Measurements from ENCODE around the gene RBBP8NL. TPM values are rescaled to one million over a fixed set of nuclear protein-coding genes. Genes with fewer than 3 reads are reported as not detected.

The RBBP8NL gene
- polyA plus RNA-seq, 3 donors, result not detected

DNA sequence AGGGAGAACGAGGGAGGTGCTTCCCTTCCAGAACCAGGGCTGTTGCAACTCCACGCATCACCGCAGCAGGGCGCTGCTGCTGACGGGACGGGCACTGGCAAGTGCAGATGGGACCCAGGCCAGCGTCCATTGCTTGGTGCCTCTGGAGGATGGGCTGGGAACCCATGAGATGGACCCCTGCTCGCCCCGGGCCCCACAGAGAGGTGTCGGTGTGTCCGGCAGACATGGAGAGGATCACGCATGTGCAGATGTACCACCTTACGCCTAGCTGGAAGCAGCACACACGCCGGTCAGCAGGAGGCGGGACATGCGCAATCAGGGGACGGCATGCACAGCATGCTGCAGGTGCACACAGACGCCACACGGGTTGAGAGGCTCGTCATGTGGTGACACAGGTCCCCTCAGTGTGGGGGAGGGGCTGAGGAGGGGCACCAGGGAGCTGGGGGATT lies 26.0 kb downstream of the RBBP8NL start:
- 87% methylated on average over 21 of the region's 21 CpGs for WGBS (ENCODE audit: insufficient coverage)

DNA sequence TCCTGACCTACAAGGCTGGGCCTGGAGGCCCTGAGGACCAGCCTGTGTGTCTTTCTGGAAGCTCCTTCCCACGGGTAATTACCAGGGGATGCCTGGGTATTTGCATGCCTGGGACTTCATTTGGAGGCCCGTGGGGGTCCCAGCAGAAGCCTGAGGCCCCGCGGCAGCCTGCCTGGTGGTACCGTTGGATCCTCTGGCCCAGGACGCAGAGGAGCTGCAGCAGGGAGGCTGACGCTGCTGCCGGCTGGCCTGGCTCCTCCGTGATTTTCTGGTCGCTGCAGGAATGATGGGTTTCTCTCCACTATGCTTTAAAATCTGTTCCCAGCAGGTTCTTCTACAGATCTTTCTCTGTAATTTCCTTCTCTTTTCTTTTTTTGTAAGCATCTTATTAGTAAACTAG lies 26.8 kb downstream of the RBBP8NL start:
- Histone ChIP-seq H3K9me3 (replicated peaks in 1 of 2; ENCODE audit: control insufficient read depth in 1 of 2, insufficient read depth in 1 of 2, low read length in 2 of 2) (no peaks in the 10 kb centered on the region), H3K4me1 (ENCODE audit: control insufficient read depth in 1 of 2, insufficient read depth in 2 of 2, low read length in 2 of 2) (peaks cover 4 to 10% of the 10 kb centered on the region in 2 donors), H2AFZ (ENCODE audit: insufficient read depth, low read depth, low read length, poor library complexity, severe bottlenecking) (no peak overlapping the region), H3K4me3 (replicated peaks in 1 of 3; ENCODE audit: low read depth in 2 of 3, low read length in 3 of 3) (no peak overlapping the region), H3K79me2 (ENCODE audit: insufficient read depth, low read length) (peaks cover 10% of the 10 kb centered on the region), H3K36me3 (replicated peaks in 1 of 2; ENCODE audit: control insufficient read depth in 1 of 2, insufficient read depth in 2 of 2, low read length in 2 of 2) (peaks cover 3 to 9% of the 10 kb centered on the region in 2 donors), H4K20me1 (ENCODE audit: insufficient read depth, low read length) (no peaks in the 10 kb centered on the region), H3K9ac (ENCODE audit: insufficient read depth, low read length, poor library complexity, severe bottlenecking) (no peak overlapping the region), H3K27ac (ENCODE audit: low read depth in 1 of 2, low read length in 2 of 2) (no peak overlapping the region), H3K27me3 (ENCODE audit: control insufficient read depth in 2 of 2, insufficient read depth in 2 of 2, low read length in 2 of 2) (no peaks in the 10 kb centered on the region), H3K4me2 (replicated peaks; ENCODE audit: extremely low read depth, low read length, poor library complexity, severe bottlenecking) (no peak overlapping the region)
- WGBS (ENCODE audit: insufficient coverage), result 89% methylated on average over 10 of the region's 10 CpGs
- intact Hi-C loops (cut with micrococcal nuclease), result loop anchor here in 1 of 2 donors (10.0 kb wide), 2 partner anchors 166 to 394 kb away; partner anchors contain the start of genes MRGBP and OSBPL2
- no peak for DNase-seq
- H3K27me3 Mint-ChIP-seq (ENCODE audit: low read depth in 3 of 3), result peaks cover 0 to 2% (median 0%) of the 10 kb centered on the region in 3 donors
- H3K4me3 Mint-ChIP-seq, result no peak overlapping the region
- peaks cover 0 to 7% (median 0%) of the 10 kb centered on the region in 7 donors for H3K9me3 Mint-ChIP-seq
- TF ChIP-seq, protein P1, sequence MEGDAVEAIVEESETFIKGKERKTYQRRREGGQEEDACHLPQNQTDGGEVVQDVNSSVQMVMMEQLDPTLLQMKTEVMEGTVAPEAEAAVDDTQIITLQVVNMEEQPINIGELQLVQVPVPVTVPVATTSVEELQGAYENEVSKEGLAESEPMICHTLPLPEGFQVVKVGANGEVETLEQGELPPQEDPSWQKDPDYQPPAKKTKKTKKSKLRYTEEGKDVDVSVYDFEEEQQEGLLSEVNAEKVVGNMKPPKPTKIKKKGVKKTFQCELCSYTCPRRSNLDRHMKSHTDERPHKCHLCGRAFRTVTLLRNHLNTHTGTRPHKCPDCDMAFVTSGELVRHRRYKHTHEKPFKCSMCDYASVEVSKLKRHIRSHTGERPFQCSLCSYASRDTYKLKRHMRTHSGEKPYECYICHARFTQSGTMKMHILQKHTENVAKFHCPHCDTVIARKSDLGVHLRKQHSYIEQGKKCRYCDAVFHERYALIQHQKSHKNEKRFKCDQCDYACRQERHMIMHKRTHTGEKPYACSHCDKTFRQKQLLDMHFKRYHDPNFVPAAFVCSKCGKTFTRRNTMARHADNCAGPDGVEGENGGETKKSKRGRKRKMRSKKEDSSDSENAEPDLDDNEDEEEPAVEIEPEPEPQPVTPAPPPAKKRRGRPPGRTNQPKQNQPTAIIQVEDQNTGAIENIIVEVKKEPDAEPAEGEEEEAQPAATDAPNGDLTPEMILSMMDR (IDR thresholded peaks at IDR 0.05), result no peak
- H3K27ac Mint-ChIP-seq, result peak overlapping the region in 1 of 7 donors; percentile 82
- peaks cover 10% of the 10 kb centered on the region for H3K4me1 Mint-ChIP-seq
- peaks cover 9 to 32% of the 10 kb centered on the region in 2 donors for H3K36me3 Mint-ChIP-seq

More for the DNA sequence above, 26.0 kb downstream of the RBBP8NL start:
- Histone ChIP-seq H3K9ac (ENCODE audit: insufficient read depth, low read length, poor library complexity, severe bottlenecking) (no peak overlapping the region), H3K9me3 (replicated peaks in 1 of 2; ENCODE audit: control insufficient read depth in 1 of 2, insufficient read depth in 1 of 2, low read length in 2 of 2) (no peaks in the 10 kb centered on the region), H3K36me3 (replicated peaks in 1 of 2; ENCODE audit: control insufficient read depth in 1 of 2, insufficient read depth in 2 of 2, low read length in 2 of 2) (peaks cover 3 to 9% of the 10 kb centered on the region in 2 donors), H2AFZ (ENCODE audit: insufficient read depth, low read depth, low read length, poor library complexity, severe bottlenecking) (no peak overlapping the region), H3K27me3 (ENCODE audit: control insufficient read depth in 2 of 2, insufficient read depth in 2 of 2, low read length in 2 of 2) (no peaks in the 10 kb centered on the region), H3K4me1 (ENCODE audit: control insufficient read depth in 1 of 2, insufficient read depth in 2 of 2, low read length in 2 of 2) (peaks cover 13 to 18% of the 10 kb centered on the region in 2 donors), H3K27ac (ENCODE audit: low read depth in 1 of 2, low read length in 2 of 2) (no peak overlapping the region), H3K4me2 (replicated peaks; ENCODE audit: extremely low read depth, low read length, poor library complexity, severe bottlenecking) (no peak overlapping the region), H3K4me3 (replicated peaks in 1 of 3; ENCODE audit: low read depth in 2 of 3, low read length in 3 of 3) (no peak overlapping the region), H4K20me1 (ENCODE audit: insufficient read depth, low read length) (peaks cover 7% of the 10 kb centered on the region), H3K79me2 (ENCODE audit: insufficient read depth, low read length) (peaks cover 19% of the 10 kb centered on the region)
- intact Hi-C loops (cut with micrococcal nuclease), result loop anchor here in 1 of 2 donors (10.0 kb wide), 2 partner anchors 167 to 393 kb away; partner anchors contain the start of genes MRGBP and OSBPL2
- Mint-ChIP-seq H3K27me3 (ENCODE audit: low read depth in 3 of 3) (peaks cover 0 to 2% (median 2%) of the 10 kb centered on the region in 3 donors), H3K4me1 (peaks cover 18% of the 10 kb centered on the region), H3K36me3 (peaks cover 9 to 29% of the 10 kb centered on the region in 2 donors), H3K9me3 (peaks cover 0 to 7% (median 0%) of the 10 kb centered on the region in 7 donors), H3K4me3 (no peak overlapping the region), H3K27ac (no peak overlapping the region)
- TF ChIP-seq, protein P1 (IDR thresholded peaks at IDR 0.05), result peak; percentile 22
- DNase-seq, result no peak
